GM12878 (cell line): ENCODE results near the gene CNN3.

Experiments
- CTCF ChIP-seq, 3 experiments: IDR thresholded peaks in 2 of 3; conservative IDR thresholded peaks in 1 of 3; 2 replicates each; pipeline ENCODE4 v1.5.1; 2011; ENCODE audit warnings: low read depth in 3 of 3, low read length in 3 of 3, mild to moderate bottlenecking in 3 of 3, control low read depth in 2 of 3, moderate library complexity in 2 of 3, inconsistent platforms in 1 of 3, mixed read lengths in 1 of 3; ENCODE audit not compliant: control insufficient read depth in 2 of 3, insufficient read depth in 1 of 3; ENCODE audit errors: extremely low read depth in 1 of 3
- PBX3 ChIP-seq: IDR thresholded peaks from 2 replicates; pipeline ENCODE4 v1.6.1; 2011; ENCODE audit warnings: mild to moderate bottlenecking, low read depth, low read length, moderate library complexity; ENCODE audit not compliant: insufficient replicate concordance
- POLR2A ChIP-seq: IDR thresholded peaks from 2 replicates; pipeline ENCODE4 v1.6.1; 2011; ENCODE audit warnings: low read depth, mild to moderate bottlenecking, low read length
- REST ChIP-seq: IDR thresholded peaks from 2 replicates; pipeline ENCODE4 v1.6.1; 2012; ENCODE audit warnings: mild to moderate bottlenecking, low read depth, low read length

- TF ChIP-seq POLR2A (no peak), CTCF (IDR thresholded peaks at IDR 0.05 in 2 of 3, conservative IDR thresholded peaks at IDR 0.05 in 1 of 3; ENCODE audit: control insufficient read depth in 2 of 3, extremely low read depth in 1 of 3, insufficient read depth in 1 of 3, low read depth in 3 of 3, low read length in 3 of 3) (no peak), PBX3 (no peak), REST (no peak)
Measured at GRCh38 chr1:94928293-94928939, 1.5 kb upstream of the CNN3 start.
